D341Med (cell line): ENCODE measurements around the gene HSFX3.
"Not testable (repeated sequence)": the region's sequence is repeated elsewhere in the genome, so short reads cannot be mapped to it uniquely, and the experiment has no call there.

Experiments used
- DNase-seq: peaks from one replicate; pipeline ENCODE4 v3.0.0; 2012; ENCODE audit warnings: low spot score

The HSFX3 gene, protein sequence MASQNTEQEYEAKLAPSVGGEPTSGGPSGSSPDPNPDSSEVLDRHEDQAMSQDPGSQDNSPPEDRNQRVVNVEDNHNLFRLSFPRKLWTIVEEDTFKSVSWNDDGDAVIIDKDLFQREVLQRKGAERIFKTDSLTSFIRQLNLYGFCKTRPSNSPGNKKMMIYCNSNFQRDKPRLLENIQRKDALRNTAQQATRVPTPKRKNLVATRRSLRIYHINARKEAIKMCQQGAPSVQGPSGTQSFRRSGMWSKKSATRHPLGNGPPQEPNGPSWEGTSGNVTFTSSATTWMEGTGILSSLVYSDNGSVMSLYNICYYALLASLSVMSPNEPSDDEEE

DNA sequence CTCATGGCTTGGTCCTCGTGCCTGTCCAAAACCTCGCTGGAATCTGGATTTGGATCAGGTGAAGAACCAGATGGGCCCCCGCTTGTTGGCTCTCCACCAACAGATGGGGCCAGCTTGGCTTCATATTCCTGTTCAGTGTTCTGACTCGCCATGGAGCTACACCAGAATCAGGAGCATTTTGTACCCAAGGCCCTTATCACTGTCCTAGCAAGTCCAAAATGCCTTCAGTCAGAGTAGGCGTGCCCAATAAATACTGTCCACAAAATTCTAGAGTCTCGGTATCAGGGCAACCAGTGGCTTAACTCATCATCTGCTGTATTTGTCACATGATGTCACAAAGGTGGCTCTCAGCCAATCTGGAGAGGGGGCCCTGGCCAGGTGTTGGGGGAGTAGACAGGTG, at the start of gene HSFX3:
HSFX3 (minus strand) TSS at position 224 of the 400 bp plus-strand sequence; CDS start at position 152, 72 bp downstream.
- DNase-seq = not testable (repeated sequence)

DNA sequence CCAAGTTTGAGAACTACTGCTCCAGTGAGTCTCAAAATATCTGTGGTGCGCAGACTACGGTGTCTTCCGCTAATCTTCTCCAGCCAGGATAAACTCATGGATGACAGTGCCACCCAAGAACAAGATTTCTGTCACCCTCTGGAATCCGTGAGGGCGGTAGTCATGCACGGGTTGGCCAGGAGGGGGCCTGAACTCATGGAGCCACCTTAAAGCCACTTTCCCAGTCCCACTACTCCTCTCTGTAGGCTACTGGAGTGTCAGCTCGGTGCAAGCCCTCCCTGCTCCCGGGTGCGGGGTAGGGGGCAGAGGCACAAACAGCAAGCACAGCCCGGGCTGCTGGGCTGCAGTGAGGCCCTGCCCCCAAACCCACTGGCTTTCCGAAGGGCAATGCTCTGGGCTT, 48.9 kb upstream of the HSFX3 start:
- not testable (repeated sequence) for DNase-seq

DNA sequence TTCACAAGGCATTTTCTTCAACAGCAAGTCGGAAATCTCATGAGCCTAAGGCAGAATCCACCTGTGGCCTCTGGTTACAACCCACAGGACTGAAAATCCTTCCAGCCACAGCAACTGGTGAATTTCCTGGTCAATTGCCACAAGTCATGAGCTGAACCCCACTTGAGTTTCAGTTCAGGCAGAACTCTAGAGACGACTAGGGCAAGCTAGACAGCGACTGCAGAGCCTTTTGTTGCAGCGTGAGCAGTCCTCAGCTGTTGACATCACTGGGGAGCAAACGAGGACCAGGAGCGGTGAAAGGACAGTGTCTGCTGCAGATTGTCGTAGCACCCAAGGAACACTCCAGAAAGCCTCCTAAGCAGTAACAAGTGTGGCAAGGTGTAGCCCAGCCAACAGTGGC, 46.2 kb upstream of the HSFX3 start:
- DNase-seq = not testable (repeated sequence)

DNA sequence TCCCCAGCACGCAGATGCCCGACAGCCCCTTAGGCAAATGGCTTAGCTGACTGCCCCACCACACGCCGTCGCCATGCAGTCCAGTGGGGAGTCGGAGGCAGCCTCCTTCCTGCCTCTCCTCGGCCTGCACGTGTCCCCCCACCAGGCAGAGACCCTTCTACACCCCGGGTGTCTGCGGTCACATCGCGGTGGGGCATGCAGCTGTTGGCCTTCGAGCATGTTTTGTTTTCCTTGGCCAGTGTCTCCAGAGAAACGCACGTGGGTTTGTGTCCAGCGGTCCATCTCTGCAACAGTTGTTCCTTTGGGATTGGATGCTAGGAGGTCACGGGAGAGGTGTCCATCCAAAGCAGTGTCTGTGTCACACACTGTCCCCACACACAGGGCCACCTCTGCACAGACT, 45.5 kb upstream of the HSFX3 start, which contains the start of gene HSFX2:
HSFX2 (minus strand) TSS at position 101 of the 400 bp plus-strand sequence. CDS start 614 bp downstream, outside the sequence.
- DNase-seq = not testable (repeated sequence)

DNA sequence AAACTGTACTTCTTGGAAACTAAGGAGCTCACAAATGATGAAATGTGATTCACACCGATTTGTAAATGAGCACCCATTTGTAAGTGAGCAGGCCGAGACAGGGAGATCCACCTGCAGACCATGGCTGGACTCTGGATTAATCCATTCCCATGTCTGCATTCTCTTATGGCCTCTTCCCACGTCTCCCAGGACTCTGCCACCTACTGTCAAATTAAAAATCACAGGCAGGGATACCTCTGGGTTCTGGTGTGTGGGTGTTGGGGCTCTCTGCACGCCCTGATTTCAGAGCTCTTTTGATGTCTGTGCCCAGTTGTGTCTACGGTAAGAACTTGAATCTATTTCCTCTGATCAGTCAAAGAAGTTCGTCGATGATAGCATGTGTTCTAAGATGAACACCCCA, 41.3 kb upstream of the HSFX3 start:
- not testable (repeated sequence) for DNase-seq

DNA sequence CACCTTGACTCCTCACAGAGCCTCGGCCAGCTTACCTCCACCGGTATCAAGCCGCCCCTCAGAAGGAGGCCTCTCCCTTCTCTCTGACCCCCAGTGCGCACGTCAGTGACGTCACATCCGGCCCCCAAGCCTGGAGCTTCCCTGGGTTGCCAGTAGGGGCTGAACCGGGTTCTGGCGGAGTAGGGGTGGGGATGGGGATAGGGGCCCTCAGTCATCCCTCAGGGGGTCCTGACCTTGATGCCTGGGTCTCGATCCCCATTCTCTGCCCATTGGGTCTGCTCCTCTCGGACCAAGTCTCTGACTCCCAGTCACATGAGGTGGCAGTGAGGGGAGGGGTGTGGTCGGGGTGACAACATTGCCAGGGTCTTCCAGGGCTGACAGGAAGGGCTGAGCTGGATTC, 37.6 kb upstream of the HSFX3 start, which contains the start of gene MAGEA9B:
MAGEA9B (minus strand) TSS at position 101 of the 400 bp plus-strand sequence. CDS start 4,280 bp downstream, outside the sequence.
- DNase-seq = not testable (repeated sequence)

DNA sequence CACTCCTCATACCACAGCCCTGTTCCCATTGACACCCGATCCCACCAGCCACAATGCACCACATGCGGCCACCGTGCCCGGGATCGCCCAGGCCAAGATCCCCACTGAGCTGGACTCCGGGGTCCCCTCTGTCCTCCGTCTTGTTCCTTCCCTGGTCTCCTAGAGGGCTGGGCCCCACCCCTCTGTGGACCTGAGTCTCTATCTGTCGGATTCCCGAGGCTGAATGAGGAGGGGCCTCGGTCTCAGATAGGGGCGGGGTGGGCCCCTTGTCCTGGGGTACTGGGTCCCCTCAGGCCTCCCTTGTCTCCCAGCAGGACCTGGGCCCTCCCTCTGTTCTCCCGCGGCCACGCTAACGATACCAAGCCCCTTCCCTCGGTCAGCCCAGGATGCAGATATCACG, 35.9 kb upstream of the HSFX3 start:
- DNase-seq = not testable (repeated sequence)

DNA sequence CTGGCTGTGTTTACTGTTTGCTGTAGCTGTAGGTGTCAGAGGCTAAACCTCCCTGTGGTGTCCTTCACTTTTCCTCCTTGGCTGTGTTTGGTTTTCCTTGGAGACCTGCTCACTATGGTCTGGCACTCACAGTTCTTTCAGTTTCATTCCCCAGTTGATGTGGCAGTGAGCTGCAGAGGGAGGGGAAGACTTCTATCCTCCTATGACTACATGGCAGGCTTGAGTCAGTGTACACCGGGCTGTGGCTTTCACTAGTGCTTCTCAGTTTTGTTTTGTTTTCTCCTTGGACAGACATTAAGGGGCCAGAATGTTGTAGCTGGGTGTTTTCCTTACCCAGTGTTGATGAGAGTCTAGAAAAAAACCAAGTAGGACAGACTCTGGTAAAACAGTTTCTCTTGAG, 23.7 kb upstream of the HSFX3 start:
- DNase-seq = not testable (repeated sequence)

DNA sequence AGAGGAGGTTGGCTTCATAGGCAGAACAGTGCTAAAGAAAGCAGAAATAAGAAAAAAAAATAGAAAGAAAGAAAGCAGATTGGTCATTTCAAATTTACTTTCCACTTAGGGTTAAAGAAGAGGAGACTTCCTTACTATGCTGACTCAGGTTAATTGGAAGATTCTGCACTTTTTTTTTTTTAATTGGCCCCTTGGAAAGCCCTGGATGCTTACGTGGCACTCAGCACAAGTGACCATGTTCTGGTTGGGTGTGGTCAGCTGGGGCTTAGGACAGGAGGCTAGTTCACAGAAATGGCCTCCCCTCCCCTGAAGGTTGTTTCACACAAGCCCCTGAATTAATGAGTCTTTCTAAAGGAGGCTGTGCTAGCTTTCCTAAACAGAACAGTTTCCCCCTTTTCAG, 23.0 kb upstream of the HSFX3 start:
- DNase-seq = no peak

DNA sequence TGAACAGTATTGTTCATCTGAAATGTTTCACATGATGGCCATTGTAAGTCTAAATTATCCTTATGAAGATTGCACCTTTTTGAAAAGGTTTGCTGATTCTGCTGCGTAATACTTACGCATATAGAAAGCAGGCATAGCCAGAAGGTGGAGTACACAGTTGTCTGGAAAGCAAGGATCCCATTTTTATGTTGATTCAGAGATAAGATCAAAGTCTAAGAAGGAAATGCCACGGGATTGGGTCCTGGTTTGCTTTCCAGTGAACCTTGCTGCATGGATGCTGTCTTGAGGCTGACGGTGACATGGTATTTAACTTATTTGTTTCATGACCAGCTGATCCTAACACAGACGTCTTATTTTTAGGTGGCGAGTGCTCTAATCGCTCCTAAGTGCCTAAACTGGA, 22.0 kb upstream of the HSFX3 start:
- no peak for DNase-seq

DNA sequence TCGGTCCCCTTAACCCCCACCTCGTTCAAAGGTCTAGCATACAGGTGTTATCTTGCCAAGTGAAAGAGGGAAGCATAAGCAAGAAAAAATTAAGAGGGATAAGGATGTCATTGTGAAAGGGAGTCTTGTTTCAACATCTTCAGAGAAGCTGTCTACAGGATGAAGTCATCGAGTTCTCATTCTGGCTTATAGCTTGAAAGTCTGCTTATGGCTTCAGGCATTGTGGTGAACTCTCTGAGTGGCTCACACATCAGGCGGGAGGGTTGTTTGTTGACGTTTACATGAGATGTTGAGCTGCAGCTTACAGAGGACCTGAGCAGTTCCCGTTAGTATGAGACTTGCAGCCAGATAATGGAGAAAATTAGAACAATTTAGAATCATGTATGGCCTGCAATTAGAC, 20.9 kb upstream of the HSFX3 start:
- DNase-seq = no peak

DNA sequence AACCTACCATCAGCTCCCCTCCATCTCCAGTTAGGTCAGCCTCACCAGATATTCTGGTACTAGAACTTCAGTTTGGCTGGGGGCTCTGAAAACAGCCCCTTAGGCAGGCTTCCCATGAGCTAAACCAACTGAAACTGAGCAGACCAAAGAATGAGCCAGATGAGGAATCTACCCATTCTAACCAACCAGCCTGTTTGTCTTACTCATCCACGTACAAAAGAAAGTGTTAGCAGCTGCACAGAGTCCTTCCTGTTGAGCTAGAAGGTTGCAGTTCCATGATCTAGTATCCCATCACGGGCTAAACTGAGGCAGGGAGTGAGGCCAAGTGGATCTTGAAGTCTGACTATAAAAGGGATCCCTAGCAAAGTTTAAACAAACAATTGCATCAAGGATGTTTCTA, 20.0 kb upstream of the HSFX3 start:
- no peak for DNase-seq

DNA sequence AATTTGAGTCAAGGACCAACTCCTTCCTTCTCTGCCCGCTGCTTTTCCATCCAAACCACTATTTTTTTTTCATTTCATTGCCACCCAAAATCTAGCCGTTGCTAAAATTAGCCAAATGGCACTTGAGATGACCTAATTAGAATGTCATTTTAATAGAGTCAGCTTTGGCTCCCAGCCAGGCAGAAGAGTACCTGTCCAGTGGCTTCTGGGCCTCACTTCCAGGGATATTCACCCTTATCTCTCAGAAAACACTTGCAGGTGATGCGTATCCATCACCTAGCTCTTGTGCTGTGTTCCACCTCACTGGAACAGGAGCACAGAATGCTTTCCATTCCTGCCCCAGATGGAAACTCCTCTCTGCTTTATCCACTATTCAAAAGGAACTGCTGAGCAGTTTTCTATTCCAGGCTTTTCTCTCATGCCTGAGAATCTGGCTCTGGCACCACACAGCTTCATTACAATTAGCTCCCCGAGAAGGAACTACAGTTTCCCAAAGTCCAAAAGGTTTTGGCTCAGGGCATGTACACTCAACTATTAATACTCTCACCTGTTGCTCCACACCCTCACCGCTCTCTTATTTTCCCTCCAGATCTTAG, 19.1 kb upstream of the HSFX3 start:
- DNase-seq = no peak

DNA sequence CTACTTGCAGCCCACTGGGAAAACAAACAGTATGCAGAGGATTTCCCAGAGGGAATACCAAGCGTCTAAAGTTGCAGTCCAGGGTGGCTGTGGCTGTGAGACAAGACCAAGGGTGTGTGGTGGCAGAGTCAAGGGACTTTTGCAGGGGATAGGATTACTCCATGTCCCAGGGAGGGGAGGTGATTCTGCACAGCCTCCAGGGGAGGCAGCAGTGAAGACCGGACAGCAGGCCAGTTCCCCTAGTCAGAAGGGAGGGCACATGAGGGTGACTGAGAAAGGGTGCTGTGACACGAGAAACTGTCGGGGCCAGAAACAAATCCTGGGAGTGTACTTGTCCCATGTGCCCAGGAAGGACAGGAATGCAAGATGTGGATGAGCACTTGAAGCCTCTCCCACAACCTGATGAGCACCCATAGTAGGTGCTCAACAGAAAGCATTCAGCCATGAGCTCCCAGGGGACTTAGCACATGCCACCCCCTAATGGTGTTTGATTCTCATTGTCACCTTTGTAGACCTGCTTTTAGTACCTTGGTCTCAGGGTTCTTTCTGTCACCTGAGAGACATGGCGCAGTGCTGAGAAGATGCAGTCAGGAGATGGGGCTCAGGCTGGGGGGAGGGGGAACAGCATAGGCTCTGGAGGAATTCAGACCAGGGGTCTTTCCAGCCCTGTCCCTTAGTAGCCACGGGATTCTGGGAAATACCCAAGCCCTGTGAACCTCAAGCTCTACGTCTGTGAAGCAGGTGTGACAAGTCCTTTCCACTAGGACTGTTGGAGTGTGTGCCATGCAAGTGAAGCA, 18.1 kb upstream of the HSFX3 start:
- DNase-seq = no peak

DNA sequence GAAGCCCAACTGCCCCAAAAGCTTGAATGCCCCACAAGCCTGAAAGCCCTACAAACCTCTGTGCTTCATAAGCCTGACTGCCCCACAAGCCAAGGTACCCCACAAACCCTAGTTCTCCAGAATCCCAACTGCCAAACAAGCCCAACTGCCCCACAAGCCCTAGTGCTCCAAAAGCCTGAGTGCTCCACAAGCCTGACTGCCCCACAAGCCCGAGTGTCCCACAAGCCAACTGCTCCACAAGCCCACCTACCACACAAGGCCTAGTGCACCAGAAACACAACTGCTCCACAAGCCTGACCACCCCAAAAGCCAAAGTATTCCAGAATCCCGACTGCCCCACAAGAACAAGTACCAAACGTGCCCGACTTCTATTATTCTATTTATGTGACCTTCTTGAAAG, 13.6 kb upstream of the HSFX3 start:
- DNase-seq = no peak

DNA sequence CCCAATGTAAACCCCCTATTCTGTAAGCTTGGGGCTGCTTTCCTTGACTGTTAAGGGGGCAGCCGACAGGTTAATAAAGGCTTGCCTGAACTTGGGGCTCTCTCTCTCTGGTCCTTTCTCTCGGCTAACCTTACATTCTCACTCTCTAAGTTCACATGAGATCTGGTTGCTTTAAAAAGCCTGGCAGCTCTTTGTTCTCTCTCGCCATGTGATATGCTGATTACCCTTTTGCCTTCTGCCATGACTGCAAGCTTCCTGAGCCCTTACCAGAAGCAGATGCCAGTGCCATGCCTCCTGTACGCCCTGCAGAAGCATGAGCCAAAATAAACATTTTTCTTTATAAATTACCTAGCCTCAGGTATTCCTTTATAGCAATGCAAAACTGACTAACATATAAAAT, 5.5 kb upstream of the HSFX3 start:
- not testable (repeated sequence) for DNase-seq

DNA sequence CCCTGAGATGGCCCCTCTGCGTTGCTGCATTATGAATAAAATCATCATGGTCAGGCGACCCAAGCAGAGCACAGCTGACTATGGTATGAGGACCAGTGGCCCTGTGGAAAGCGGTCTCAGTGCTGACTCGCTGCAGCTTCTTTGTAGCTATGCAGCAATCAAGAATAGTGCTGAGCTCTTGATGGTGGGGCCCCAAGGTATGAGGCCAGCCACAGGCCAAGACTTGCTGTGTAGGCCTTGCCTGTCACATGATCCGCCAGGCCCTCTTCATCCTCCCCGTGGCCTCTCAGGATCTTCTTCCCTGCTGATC, 2.2 kb upstream of the HSFX3 start:
- DNase-seq = not testable (repeated sequence)

DNA sequence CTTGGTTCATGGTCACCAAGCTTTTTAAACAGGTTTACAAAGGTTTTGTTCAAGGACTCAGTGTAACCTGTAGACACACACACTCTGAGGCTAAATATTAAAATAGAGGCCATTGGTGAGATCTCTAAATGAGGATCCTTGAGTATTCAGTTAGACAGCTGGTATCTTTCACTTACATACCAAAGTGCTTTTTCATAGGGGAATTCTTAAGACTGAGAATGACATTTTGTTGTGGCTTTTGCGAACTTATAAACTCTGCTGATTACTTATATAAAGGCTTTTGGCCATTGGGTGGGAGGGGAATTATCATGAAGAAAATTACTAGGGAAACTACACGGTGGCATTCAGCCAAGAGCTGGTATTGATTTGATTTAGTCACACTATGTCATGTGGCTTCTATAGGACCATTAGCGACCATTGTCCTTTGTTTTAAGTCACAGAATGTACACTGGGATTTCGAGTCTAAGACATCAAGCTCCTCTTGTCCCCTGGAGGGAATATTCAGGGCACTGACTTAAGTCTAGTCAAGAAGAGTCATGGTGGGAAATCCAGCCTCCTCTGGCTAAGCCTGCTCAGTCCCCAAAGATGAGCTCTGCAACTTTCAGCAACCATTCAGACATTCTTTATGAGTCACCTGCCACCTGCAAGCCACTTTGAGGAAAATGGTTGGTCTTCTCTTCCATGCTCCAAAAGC, 1.7 kb upstream of the HSFX3 start:
- not testable (repeated sequence) for DNase-seq

DNA sequence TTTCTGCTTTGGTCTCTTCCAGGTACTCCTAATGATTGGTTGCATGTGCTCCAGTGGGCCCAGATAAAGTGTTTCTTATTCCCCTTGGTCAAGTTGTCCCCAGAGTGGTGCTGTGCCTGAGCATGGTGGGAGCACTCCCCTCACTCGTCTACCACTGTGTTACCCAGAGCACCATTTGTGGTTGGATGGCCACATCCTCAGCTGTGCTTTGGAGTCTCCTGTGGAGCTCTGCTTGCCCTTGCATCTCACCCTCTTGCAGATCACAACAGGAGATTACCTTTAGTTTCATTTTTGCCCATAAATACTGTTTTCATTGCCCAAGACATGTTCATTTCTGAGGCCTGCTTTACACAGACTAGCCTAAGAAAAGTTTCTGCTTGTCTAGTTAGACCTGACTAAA, 730 bp upstream of the HSFX3 start:
- not testable (repeated sequence) for DNase-seq

DNA sequence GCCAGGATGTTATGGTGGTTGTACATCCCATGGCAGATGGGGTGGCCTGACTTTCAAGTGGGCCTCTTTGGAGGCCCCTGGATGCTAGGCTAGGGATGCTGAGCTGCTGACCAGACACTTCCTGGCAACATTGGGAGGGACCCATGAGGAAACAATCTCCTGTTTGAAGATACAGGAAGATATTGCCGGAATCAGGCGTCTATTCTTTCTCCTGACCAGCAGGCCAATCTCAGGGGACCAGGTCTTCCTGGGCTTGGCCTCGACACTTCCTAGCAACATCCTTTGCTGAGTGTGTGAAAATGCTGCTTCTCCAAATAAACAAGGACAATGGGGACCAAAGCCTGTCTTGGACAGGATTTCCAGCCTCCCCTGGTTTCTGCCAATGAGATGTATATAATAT, 1.9 kb downstream of the HSFX3 start:
- not testable (repeated sequence) for DNase-seq

DNA sequence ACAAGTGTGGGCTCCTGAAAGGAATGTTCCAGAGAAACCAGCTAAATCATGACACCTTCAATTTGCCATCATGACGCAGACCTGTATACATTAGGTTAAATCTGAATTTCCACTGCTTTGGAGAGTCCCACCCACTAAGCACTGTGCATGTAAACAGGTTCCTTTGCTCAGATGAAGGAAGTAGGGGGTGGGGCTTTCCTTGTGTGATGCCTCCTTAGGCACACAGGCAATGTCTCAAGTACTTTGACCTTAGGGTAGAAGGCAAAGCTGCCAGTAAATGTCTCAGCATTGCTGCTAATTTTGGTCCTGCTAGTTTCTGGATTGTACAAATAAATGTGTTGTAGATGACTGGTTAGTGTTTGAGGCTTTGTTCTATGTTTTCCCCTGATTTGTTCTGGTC, 2.8 kb downstream of the HSFX3 start:
- DNase-seq = not testable (repeated sequence)
